ENCODE measurements around the gene DCAF6.

DNA sequence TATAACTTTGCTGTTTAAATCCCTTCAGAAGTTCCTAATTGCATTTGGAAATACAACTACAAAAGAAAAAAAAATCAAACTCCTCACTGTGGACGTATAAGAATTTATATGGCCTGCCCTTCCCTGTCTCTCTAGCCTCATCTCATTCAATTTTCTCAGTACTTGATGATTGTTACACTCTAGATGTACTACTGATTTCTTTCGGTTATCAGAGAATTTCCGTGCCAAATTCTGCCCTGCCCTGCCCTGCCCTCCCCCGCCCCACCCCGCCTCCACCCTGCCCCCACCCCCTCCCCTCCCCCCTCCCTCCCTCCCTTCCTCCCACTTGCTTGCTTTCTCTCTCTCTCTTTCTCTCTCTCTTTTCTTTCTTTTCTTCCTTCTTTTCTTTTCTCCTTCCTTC, 72.1 kb downstream of the DCAF6 start:
- no peak for TF ChIP-seq POLR2AphosphoS5 (IDR thresholded peaks at IDR 0.05; ENCODE audit: low read depth, low read length)
- TF ChIP-seq, protein P1, sequence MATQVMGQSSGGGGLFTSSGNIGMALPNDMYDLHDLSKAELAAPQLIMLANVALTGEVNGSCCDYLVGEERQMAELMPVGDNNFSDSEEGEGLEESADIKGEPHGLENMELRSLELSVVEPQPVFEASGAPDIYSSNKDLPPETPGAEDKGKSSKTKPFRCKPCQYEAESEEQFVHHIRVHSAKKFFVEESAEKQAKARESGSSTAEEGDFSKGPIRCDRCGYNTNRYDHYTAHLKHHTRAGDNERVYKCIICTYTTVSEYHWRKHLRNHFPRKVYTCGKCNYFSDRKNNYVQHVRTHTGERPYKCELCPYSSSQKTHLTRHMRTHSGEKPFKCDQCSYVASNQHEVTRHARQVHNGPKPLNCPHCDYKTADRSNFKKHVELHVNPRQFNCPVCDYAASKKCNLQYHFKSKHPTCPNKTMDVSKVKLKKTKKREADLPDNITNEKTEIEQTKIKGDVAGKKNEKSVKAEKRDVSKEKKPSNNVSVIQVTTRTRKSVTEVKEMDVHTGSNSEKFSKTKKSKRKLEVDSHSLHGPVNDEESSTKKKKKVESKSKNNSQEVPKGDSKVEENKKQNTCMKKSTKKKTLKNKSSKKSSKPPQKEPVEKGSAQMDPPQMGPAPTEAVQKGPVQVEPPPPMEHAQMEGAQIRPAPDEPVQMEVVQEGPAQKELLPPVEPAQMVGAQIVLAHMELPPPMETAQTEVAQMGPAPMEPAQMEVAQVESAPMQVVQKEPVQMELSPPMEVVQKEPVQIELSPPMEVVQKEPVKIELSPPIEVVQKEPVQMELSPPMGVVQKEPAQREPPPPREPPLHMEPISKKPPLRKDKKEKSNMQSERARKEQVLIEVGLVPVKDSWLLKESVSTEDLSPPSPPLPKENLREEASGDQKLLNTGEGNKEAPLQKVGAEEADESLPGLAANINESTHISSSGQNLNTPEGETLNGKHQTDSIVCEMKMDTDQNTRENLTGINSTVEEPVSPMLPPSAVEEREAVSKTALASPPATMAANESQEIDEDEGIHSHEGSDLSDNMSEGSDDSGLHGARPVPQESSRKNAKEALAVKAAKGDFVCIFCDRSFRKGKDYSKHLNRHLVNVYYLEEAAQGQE (IDR thresholded peaks at IDR 0.05; ENCODE audit: insufficient read depth in 1 of 2, low read depth in 2 of 2, low read length in 2 of 2): no peak

All from PFSK-1 (cell line).